ENCODE data around the gene FUZ.

FUZ gene

GRCh38 chr19:49812997-49813861 lies at the start of gene FUZ:
FUZ (minus strand) TSS chr19:49813292; CDS start chr19:49813106, 186 bp downstream.
- DNase-seq (ENCODE audit: insufficient read length, low spot score) = peak; percentile 93
- FAIRE-seq = peak; percentile 67

GRCh38 chr19:49862391-49863253 lies 49.5 kb upstream of the FUZ start:
- DNase-seq (ENCODE audit: insufficient read length, low spot score) (no peak), FAIRE-seq (no peak)

- no peak for DNase-seq (ENCODE audit: insufficient read length, low spot score)
- no peak for FAIRE-seq
Observed at GRCh38 chr19:49861541-49862378, 48.7 kb upstream of the FUZ start.

GRCh38 chr19:49861107-49861506 lies 48.0 kb upstream of the FUZ start:
- DNase-seq (ENCODE audit: insufficient read length, low spot score) (no peak), FAIRE-seq (no peak)

DNA sequence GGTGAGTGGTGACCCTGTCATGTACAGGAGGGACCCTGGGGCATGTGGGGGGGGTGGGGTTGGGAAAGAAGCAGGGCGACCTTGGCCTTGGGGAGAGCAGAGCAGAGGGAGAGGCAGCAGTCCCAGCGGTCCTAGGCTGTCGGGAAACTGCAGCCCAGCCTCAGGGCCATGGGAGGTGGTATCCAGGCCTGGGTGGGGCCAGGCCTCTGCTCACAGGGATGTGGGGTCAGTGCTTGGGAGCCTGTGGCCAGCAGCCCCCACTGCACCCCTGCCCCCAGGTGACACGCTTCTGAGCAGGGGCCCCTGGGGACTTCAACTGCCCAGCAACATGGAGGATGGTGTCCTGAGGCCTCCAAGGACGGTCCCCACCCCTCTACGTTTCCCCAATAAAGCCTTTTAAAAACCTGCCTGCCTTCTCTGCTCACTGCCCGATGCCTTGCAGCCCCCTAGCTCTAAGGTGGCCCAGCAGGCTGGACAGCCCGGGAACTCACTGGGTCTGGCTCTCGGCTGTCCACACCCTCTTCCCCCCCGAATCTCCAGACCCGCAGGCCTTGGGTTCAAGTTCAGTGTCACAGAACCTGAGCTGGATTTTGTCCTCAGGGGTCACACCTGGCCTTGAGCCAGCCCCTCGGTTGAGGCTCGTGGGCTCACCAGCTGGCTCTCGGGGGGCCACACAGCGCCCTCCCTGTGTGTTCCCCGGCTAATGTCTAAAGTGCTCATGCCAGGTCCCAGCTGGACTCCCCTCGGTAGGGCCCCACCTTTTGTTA lies 47.4 kb upstream of the FUZ start:
- DNase-seq (ENCODE audit: insufficient read length, low spot score) (no peak), FAIRE-seq (no peak)

DNA sequence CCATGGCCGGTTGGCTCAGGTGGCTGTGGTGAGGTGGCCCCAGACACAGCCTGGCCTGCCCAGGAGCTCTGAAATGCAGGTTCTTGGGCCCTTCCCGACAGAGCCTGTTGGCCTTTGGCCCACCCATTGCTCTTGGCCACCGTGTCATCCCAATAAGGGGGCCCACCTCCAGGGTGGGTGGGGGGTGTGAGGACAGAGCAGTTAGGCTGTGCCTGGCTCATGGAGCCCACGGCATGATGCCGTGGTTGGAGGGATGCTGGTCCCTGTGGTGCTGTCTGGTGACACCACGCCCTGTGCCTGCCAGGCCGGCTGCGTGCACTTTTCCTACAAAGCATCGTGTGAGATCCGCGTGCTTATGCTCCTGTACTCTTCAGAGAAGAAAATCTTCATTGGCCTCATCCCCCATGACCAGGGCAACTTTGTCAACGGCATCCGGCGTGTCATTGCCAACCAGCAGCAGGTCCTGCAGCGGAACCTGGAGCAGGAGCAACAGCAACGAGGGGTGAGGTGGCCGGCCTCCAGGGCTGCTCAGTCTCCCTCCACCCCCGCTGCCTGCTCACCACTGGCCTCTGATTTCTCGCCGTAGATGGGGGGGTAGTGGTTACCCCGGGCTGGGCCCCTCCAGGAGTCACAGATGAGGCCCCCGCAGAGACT lies 46.7 kb upstream of the FUZ start:
- DNase-seq (ENCODE audit: insufficient read length, low spot score) (no peak), FAIRE-seq (no peak)

DNA sequence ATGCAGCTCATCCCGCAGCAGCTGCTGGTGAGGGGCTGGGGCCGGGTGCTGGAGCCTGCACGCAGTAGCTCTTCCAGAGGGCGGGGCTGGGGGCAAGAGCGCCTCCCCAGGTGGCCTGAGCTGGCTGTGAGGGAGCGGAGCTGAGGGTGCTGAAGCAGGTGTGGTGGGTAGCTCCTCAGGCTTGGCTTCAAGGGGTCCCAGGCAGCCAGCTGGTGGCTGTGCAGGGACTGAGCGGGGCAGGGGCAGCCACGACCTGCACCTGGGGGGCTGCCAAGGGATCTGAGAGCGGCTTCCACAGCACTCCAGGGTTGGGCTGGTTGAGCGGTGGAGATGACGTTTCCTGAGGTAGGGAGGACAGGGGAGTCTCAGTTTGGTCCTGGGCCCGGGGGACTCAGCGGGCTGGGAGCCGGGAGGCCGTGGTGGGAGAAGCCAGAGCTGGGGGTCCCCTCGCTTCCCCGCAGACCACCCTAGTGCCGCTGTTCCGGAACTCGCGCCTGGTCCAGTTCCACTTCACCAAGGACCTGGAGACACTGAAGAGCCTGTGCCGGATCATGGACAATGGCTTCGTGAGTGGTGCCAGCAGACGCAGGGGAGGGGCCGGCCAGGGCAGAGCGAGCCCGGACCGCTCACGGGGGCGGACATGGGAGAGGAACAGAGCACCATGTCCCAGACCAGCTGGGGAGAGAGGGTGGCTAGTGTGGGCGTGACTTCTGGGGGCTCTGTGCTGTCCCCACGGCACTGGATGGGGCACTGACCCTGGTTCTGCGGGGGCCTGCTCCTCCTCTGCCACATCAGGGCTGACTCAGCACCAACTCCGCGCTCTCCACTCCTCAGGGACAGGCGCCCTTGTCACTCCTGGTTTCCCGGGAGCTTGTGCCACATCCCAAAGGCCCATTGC lies 45.2 kb upstream of the FUZ start:
- no peak for DNase-seq (ENCODE audit: insufficient read length, low spot score)
- no peak for FAIRE-seq

DNA sequence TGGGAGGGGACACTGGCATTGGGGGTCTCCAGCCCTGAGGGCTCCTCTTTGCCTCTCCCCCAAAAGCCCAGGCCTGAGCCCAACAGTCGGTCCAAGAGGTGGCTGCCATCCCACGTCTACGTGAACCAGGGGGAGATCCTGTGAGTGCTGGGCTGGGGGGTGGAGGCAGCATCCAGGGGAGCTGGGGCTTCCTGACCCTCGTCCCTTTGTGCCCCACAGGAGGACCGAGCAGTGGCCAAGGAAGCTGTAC lies 44.7 kb upstream of the FUZ start:
- DNase-seq (ENCODE audit: insufficient read length, low spot score) = no peak
- FAIRE-seq = no peak

- no peak for FAIRE-seq
Observed at GRCh38 chr19:49857061-49857837, 44.2 kb upstream of the FUZ start.

GRCh38 chr19:49856574-49857021 lies 43.5 kb upstream of the FUZ start:
- no peak for FAIRE-seq
- no peak for DNase-seq (ENCODE audit: insufficient read length, low spot score)

More at GRCh38 chr19:49857061-49857837, 44.2 kb upstream of the FUZ start:
- DNase-seq (ENCODE audit: insufficient read length, low spot score) = no peak

DNA sequence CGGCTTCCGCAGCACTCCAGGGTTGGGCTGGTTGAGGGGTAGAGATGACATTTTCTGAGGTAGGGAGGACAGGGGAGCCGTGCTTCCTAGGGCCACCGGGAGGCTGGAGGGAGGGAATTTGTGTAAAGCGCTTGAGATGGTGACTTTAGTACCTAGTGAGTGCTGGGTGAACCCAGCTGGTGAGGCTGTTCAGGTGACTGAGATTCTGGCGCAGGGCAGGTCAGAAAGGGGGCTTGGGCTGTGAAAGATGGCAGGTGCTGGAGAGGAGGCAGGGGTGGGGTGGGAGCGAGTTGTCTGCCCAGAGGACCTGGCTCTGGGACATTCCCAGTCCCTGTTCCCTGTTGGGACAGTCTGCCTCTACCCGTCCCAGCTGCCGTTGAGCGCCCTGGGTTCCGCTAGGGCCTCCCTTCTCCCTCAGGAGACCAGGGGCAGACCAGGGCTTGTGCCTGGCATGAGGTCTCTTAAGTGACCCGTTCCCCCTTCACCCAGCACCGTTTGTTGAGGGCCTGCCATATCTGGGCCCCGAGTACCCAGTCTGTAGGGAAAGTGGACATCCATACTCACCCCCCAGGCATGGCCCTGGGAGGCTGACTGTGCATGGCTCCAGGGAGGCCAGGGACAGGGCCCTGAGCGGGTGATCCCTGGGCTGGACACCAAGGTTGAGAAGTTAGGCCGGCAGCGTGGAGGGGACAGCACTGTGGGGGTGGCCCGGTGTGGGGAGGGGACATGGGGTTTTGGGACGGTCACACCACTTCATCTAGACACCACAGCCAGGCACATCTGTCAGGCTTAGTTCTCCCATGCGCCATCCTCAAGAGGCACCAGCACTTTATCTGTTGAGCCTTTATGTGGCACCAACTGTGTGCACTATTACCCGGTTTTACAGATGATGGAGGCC lies 42.8 kb upstream of the FUZ start:
- FAIRE-seq = no peak
- no peak for DNase-seq (ENCODE audit: insufficient read length, low spot score)

DNA sequence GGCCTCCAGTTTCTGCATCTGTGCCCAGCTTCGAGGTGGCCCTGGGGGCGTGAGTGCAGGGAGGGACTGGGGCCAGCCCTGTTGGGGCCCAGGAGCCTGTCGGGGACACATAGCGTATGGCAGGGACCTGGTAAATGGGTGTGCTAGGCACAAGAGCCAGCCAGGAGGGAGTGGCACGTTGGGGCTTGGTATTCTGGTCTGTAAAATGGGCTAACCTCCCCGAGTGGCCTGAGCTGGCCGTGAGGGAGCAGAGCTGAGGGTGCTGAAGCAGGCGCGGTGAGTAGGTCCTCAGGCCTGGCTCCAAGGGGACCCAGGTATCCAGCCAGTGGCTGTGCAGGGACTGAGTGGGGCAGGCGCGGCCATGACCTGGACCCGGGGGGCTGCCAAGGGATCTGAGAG lies 42.2 kb upstream of the FUZ start:
- FAIRE-seq (no peak), DNase-seq (ENCODE audit: insufficient read length, low spot score) (no peak)

- FAIRE-seq (no peak), DNase-seq (ENCODE audit: insufficient read length, low spot score) (no peak)
Observed at GRCh38 chr19:49854378-49855263, 41.5 kb upstream of the FUZ start.

GRCh38 chr19:49853852-49854377 lies 40.8 kb upstream of the FUZ start:
- FAIRE-seq = no peak
- DNase-seq (ENCODE audit: insufficient read length, low spot score) = no peak

GRCh38 chr19:49852631-49853126 lies 39.6 kb upstream of the FUZ start:
- DNase-seq (ENCODE audit: insufficient read length, low spot score) = no peak
- no peak for FAIRE-seq

Data from HTR-8/SVneo (cell line).